GM21576 (cell line): Measurements from ENCODE around the gene PSPN.

Experiments
- ATAC-seq: cut with Tn5 transposase; IDR thresholded peaks from one replicate; pipeline ENCODE4 v1.9.1; 2021; ENCODE audit warnings: mild to moderate bottlenecking, moderate library complexity; ENCODE audit not compliant: unreplicated experiment

The PSPN gene

GRCh38 chr19:6375411-6376010, at the start of gene PSPN:
Gene PSPN (minus strand): TSS chr19:6375933. CDS start chr19:6375849, 84 bp downstream.
- no peak for ATAC-seq

DNA sequence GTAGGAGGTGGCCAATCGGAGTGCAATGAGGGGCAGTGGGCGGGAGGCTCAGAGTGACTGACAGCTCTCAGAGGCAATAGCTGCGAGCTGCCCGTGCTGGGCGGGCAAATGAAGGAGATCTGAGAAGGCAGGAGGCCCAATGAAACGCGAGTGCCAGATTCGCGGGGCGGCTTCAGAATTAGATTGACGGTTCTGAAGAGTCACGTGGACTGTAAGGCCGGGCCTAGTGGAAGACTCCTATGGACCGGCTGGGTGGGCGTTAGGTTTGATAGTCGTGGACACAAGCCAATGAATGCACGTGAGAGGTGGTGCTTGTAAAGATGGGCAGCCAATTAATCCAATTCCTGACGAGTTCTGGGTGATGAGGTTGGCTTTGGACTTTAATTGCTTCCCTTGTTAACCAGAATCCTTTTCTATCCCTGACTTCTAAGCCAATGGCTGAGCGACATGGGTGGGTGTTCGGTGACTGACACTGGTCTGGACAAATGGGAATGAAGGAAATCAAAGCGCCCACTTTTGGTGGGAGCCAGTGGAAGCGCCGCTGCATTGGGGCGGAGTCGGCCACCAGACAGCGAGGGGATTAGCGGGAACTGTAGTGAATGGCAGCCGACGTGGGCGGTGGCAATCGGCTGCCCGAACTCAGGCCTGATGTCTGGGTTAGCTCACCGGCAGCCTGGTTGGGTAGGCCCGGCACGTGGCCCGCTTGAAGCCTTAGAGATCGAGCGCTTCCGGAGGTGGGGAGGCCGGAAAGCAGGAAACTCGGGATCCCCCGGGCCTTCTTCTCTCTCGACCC, 49.4 kb upstream of the PSPN start:
- ATAC-seq = peak; percentile 82

DNA sequence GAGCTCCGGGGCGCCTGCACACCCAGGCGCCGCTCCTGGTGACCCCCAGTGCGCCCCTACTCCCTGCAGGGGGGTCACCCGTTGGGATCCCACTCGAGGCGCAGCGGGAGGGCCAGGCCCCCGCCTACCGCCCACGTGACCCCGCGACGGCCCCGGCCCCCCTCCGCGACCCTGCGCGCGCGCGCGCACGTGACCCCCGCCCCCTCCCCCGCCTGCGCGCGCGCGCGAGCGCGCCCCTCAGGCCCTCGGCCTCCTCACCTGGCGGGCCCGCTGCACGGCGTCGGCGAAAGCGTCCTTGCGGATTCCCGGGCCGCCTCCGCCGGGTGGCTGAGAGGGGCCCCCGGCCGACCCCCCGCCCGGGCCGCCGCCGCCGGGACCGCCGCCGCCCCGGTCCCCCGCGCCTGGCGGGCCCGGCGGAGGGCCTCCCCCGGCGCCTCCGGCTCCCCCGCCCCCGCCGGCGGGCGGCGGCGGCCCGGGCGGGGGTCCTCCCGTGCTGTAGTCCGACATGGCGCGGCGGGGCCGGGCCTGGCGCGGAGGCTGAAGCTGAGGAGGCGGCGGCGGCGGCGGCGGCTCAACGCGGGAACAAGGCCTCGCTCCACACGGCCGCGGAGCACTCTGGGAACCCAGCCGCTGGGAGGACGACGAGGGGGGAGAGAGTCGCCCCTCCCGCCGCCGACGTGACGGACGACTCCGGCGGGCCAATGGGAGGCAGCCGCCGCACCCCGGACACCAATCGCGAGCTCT, 48.6 kb upstream of the PSPN start, which contains the start of gene KHSRP:
Gene KHSRP, minus strand, starts transcription at position 617 of the 744 bp plus-strand sequence. Its CDS starts 110 bp downstream, at position 507.
- ATAC-seq = no peak

DNA sequence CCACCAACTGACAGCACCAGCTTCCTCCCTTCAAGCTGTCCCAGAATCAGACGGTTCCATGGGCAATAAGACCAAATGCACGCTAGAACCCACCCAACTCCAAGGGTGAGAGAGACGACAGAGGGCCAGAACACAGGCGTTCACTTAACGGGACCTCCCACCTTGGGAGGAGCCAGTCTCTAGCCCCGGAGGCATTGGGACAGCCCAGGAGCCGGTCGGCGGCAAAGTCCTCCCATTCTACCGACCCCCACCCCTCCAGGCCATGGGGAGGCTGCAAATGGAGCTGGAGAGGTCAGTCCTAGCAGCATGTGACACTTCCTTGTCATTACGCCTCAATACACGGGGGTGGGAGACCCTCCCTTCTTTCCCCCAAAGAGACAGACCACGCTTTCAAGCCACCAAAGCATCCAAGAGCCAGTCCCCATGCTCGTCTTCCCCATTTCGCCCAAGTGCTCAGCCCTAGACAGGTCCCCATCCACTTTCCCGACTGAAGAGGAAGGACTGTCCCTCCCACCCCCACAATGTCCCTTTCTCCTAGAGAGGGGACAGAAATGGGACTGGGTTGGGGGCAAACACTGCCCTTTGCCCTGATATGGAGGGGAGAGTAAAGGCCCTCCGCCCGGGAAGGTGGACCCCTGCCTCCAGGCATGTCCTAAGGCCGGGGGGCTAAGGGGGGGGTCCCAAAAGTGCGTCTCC, 47.9 kb upstream of the PSPN start:
- no peak for ATAC-seq

DNA sequence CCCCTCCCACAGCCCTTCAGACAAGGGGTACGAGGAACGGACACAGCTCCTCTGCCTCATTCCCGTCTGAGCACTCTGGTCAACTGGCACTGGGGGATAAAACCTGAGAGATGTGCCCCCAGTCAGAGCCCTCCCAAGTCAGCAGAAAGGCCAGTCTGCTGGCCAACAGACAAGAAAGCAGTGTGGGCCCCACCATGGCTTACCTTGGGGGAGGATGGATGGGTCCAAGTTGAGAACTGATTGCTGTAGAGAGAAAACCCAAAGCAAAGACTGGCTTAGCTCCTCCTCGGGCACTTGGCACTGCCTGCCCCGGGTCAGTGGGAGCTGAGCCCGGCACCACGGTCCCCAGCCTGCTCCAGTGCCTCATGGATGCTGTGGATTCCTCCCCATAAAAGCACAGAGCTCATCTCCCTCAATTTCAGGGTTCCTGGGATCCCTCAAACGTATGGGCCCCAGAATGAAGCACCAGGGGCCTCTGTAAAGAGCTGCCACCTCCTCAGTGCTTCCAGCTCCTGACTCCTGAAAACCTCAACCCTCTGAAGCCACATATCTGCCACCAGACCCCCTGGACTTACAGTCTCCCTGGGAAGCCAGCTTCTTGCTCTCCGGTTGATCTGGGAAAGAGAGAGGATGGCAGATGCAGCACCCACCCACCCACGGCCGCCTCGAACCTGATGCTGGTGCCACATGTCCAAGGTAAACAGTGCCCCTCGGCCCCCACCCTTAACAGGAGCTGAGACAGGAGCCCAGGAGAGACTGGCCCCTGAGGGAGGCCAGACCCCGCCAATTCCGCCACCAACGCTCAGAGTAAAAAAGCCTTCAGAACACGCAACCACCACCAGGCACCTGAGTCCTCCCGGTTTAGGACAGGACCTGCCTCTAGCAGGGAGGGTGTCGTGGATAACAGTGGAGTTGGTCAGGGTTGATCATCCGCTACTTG, 45.6 kb upstream of the PSPN start:
- no peak for ATAC-seq

DNA sequence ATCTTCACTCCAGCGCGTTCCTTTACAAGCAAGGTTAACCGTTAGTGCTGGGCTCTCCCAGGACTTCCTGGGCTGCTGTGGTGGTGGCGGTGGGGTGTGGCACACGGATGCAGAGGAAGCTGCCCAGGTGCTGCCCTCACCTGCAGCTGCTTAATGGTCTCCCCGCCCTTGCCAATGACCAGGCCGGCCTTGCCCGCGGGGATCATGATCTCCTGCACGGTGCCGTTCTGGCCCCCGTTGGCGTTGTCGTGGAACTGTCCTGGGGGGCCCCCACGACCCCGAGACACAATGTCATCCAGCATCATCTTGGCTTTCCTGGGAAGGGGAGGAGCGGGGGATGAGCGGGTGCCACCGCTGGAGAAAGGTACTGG, 42.8 kb upstream of the PSPN start:
- no peak for ATAC-seq

- no peak for ATAC-seq
Observed at GRCh38 chr19:6417713-6418561, 42.2 kb upstream of the PSPN start.

DNA sequence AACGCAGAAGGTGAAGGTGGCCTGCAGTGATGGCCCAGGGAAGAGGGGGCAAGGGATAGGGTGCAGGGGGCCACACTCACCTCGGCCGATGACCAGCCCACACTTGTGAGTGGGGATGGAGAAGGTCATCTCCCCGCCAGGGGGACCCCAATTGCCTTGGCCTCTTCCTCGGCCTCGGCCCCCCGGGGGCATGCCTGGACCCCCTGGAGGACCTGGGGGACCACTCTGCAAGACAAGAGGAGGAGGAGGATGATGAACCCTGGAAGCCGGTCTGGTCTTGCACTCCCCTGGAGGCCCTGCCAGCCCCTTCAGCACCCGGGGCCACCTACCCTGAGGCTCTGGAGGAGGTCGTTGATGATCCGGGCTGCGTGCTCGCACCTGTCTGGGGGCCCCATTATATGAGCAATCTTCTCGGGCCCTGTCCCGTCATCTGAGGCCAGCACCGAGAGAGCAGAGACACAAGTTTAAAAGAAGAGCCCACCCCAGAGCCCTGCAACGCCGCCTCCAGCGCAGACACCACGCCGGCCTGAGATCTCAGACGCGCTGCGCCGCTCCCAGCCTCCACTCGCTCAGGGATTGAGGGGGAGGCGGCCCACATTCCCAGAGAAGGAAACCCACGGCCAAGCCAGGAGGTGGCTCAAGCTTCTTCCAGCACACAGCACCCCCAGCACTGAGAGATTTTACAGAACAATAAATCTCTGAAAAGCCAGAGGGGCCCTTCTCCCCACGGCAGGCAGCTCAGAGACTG, 41.1 kb upstream of the PSPN start:
- no peak for ATAC-seq

GRCh38 chr19:6415591-6416190, 40.0 kb upstream of the PSPN start:
- ATAC-seq = no peak

GRCh38 chr19:6414793-6415590, 39.3 kb upstream of the PSPN start:
- no peak for ATAC-seq

GRCh38 chr19:6413721-6414643, 38.2 kb upstream of the PSPN start:
- no peak for ATAC-seq

DNA sequence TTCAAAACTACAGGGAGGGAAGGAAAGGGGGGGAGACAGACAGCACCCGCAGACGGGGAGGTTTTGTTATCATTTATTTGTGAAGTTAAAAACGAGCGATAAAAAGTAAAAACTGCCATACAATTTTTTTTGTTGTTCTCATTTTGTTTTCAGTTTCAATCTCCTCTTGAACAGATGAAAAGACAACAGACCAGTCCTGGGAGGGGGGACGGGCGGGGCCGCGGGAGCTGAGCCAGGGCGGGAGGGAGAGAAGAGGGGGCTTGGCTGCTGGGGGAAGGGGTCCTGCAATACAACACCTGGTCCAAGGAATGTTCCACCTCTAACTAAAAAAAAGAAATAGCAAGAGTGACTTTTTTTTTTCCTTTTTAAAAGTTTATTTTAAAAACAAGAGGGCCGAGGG, 37.6 kb upstream of the PSPN start:
- no peak for ATAC-seq

GRCh38 chr19:6412447-6413091, 36.8 kb upstream of the PSPN start:
- no peak for ATAC-seq

DNA sequence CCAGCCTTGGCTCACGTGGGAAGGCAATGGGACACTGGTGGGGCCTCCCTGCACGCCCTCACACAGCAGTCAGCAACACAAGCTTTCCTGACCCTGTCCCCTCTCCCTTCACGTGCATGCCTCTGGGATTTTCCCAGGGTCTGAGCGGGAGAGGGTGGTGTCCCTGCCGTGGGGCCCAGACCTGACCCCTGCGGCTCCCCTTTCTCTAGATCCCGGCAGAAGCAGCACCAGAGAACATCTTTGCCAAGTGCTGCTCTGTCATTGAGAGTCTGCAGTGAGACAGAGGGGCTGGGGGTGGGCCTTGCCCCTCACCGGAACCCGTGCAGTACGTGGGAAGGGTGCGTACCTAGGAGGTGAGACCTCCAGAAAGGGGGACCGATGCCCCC, 36.3 kb upstream of the PSPN start:
- no peak for ATAC-seq

DNA sequence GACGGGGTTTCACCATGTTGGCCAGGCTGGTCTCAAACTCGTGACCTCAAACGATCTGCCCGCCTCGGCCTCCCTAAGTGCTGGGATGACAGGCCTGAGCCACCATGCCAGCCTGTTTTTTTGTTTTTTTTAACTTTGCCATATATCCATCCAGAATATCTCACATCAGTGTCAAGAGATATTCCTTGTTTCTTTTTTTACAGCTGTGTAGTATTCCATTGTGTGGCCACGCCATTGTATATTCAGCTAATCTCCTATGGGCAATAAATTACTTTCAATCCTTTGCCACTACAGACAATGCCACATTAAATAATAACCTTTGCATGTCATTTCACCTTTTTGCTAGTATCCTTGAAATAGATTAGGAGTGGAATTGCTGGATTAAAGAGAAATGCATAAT, 33.6 kb upstream of the PSPN start:
- ATAC-seq = no peak

GRCh38 chr19:6406401-6406800, 30.7 kb upstream of the PSPN start:
- ATAC-seq = no peak
